ENCODE measurements around the gene CRIM1.
A peak's percentile ranks its signal among the peaks of the same experiment; 100 is the strongest.

The CRIM1 gene

GRCh38 chr2:36482576-36483214, 127.1 kb downstream of the CRIM1 start:
- DNase-seq (ENCODE audit: low spot score) = no peak

- DNase-seq (ENCODE audit: low spot score) = no peak
Measured at GRCh38 chr2:36483290-36483689, 127.7 kb downstream of the CRIM1 start.

DNA sequence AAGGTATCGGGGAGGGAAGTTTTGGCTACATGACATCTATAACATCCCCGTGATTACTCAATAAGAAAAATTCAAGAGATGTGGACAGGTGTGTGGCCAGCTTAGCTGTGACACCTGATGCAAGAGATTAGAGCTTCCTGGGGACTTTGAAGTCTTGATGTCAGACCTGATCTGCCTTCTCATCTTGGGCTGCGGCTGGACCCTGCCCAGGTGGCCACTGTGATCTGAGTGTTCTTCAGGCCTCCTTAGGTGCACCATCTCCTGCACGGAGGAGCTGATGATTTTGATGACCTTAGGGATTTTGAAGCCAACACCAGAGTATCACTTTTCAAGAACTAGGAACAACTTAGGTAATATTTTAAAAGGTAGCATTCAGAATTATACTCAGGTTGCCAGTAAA, 128.9 kb downstream of the CRIM1 start:
- no peak for DNase-seq (ENCODE audit: low spot score)

DNA sequence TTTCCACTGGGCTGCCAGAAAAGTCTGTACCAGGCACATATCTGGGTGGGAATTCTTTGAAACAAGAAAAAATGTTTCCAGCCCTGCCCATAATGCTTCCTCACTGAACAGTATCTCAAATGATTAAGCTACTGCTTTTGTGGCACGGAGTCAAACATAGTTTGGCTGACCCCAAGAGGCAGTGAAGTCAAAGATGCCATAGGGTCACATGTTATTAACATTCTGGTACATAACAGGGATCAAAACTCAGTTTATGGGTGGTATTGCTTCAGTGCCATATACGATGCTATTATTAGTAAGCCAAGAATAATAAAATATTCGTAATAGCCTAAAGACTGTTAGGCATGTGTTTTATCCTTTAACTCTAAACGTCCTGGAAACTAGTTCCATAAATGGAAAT, 129.9 kb downstream of the CRIM1 start:
- DNase-seq (ENCODE audit: low spot score) = no peak

GRCh38 chr2:36486521-36487044, 131.0 kb downstream of the CRIM1 start:
- DNase-seq (ENCODE audit: low spot score) = no peak

GRCh38 chr2:36487947-36488346, 132.4 kb downstream of the CRIM1 start:
- no peak for DNase-seq (ENCODE audit: low spot score)

DNA sequence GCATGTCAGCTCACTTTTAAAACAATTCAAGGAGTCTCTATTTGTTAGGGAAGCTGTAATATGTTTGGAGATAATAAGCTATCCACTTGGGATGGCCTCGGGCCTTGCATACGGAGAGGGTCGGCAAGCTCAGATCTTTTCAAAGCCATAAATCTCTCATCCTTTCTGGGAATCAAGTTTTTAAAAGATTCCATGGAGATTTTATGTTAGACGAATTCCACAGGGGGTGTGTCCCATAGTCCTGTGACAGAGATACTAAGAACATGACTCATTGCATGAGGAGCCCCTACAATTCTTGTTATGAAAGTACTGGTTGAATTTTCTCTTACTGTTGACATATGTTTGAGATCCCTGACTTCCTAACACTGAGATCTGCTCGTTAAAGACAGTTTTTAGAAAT, 133.7 kb downstream of the CRIM1 start:
- no peak for DNase-seq (ENCODE audit: low spot score)

DNA sequence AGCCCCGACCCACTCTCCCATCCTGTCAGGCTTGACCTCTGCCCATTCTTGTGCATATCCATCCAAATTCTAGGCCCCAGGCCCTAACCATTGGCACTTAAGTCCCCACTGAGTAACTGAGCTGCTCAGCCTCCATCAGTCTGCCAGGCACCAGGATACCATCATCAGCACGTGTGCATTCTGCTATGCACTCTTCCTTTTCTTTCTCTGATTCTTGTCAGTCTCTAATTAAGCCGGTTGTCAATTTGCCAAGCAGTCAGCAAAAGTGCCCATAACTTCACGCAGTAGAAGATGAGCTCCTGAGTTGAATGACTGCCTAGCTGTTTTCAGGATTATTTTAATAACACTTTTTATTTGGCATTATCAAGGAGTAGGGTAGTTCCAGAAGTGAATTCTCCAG, 135.2 kb downstream of the CRIM1 start:
- no peak for DNase-seq (ENCODE audit: low spot score)

- DNase-seq (ENCODE audit: low spot score) = no peak
Measured at GRCh38 chr2:36492216-36492945, 136.8 kb downstream of the CRIM1 start.

DNA sequence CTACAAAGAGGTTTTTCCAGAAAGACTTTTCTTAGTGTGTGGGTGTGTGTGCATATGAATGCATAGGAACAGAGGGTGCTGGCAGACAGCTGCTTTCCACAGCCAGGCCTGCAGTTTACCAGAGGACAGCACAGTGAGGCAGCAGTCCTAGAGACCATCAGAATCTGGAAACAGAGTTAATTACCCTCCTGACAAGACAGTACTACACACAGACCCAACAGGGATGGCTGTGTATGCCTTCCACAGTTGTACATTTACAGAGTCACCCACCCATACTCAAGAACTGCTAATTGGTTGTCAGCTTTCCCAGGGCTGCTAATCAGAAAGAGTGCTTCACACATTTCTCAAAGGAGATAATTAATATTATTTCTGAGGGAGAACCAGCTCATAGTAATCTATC, 137.7 kb downstream of the CRIM1 start:
- no peak for DNase-seq (ENCODE audit: low spot score)

- no peak for DNase-seq (ENCODE audit: low spot score)
Measured at GRCh38 chr2:36497570-36498163, 142.1 kb downstream of the CRIM1 start.

GRCh38 chr2:36499128-36499820, 143.7 kb downstream of the CRIM1 start:
- DNase-seq (ENCODE audit: low spot score) = no peak

DNA sequence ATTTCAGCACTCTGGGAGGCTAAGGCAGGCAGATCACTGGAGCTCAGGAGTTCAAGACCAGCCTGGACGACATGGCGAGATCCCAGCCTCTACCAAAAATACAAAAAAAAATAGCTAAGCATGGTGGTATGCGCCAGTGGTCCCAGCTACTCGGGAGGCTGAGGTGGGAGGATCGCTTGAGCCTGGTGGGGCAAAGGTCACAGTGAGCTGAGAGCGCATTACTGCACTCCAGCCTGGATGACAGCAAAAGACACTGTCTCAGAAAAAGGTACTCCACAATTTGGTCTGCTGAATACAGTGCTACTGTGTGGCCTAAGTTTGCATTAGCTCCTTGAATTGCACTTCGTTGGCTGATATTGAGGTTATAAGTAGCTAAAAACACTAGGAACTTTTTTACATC, 144.5 kb downstream of the CRIM1 start:
- no peak for DNase-seq (ENCODE audit: low spot score)

DNA sequence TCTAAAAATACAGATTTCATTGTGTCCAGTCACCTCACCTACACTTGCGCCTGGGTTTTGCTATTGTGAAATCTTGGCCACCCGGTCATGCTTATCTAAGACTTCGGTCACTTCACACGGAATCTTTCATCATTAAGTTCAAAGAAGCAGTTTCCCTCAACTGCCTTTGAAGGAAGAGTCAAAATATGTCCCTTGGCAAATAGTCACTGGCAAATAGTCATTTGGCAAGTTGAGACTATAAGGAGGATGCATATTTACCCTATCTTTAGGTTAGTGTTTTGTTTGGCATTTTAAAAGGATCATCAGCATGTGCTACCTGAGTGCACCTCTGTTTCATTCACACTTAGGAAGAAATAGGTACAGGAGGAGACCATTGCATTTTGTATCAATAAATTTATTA, 146.5 kb downstream of the CRIM1 start:
- no peak for DNase-seq (ENCODE audit: low spot score)

GRCh38 chr2:36507408-36507812, 151.8 kb downstream of the CRIM1 start:
- DNase-seq (ENCODE audit: low spot score) = peak; percentile 65

GRCh38 chr2:36509075-36509474, 153.5 kb downstream of the CRIM1 start:
- DNase-seq (ENCODE audit: low spot score) = no peak

DNA sequence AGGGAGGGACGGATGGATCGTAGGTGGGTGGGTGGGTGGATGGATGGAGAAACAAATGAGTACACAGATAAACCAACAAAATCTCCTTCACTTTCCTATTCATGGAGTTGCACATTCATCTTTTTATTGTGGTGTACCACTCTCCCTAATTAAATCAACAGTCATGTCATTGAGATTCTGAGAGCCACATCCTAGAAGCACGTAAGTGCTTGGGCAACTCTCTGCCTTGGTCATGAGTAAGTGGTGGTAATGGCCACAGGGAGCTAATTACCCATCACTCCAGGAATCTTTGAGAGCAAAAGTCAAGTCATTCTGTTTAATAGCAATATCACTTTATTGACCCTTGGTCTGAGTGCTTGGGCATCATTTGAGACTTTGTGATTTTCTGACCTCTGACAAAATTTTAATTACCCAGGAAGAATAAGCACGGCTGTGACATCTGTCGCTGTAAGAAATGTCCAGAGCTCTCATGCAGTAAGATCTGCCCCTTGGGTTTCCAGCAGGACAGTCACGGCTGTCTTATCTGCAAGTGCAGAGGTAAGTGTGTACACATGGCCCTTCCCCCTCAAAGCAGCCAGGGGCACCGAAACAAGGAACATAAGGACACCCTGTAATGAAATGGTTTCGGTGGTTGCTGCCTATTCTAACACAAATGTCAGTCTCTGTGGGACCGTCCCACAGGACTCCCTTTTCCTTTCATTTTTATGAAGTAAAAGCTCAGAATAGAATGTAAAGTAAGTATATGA, 156.5 kb downstream of the CRIM1 start:
- DNase-seq (ENCODE audit: low spot score) = no peak

DNA sequence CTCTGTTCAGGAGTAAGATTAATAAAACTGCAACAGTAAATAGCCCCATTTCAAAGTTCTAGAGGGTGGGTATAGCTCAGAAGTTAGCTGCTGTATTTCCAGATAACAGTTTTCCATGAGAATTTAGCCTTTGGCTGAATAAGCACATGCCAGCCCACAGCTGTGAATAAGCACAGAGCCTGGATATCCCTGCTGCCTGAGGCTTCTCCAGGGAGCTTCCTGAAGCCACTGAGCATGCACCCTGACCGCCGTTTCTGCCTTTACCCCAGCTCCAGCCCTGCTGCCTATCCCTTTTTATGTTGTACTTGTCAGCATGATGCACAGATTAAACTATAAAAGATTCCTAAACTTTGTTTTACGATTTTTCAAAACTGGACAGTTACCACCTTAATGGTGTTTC, 157.1 kb downstream of the CRIM1 start:
- DNase-seq (ENCODE audit: low spot score) = no peak

- DNase-seq (ENCODE audit: low spot score) = no peak
Measured at GRCh38 chr2:36513661-36514060, 158.1 kb downstream of the CRIM1 start.

DNA sequence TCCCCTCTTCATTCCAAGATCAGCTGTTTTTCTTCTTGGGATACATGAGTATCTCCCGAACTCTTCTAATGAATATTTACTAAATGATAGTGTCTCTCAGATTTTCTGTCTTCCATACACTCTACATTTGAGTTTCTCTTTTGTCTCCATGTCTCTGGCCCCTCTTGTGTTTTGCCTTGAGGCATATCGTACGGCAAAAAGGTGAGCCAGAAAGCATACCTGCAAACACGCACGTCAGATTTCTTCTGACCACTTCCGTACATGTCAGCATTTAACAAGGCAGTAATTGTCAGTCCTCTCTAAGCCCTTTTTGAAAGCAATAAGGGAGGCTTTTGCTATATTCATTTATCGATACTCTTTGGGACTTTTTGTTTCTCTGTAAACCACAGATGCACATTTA, 160.0 kb downstream of the CRIM1 start:
- no peak for DNase-seq (ENCODE audit: low spot score)

DNA sequence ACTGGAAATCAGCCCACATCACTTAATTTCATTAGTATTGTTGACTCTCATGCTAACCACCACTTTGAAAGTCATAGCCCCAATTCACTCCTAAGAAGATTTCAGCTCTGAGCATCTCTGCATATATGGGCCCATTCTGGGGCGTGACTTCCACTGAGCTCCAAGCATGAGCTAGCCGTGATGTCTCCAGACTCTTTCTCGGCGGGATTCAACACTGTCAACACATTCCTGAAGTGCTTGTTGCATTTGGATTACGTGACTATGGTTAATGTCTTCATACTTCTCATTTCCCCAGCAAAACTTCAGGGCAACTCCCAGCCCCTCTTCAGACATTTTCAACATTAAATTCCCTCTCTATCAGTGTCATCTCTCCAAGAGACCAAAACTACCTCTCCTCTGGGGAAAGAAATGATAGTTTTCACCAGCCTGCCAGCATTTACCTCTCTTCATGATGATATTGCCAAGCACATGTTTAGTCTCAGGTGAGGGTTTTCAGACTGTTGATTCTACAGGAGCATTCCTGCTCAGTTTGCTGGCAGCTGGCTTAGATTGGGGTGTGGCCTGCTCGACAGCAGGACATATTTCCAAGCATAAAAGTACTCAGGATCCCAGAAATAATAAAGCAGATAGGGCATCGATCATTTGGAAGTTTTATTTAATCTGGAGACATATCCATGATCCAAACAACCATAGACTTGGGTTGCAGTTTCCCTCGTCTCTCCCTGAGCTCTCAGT, 160.7 kb downstream of the CRIM1 start:
- no peak for DNase-seq (ENCODE audit: low spot score)

Data from SW480 (cell line).